Activated T-helper 17 cell treated with anti-CD3 and anti-CD28 coated beads, Interleukin-2, amount 50 U/mL, for 72 hours (primary cell): ENCODE data around the gene SLAMF1. TPM values are rescaled to one million over a fixed set of nuclear protein-coding genes. Genes with fewer than 3 reads are reported as not detected.
A peak's percentile ranks its signal among the peaks of the same experiment; 100 is the strongest.
"Not testable (repeated sequence)": the region's sequence is repeated elsewhere in the genome, so short reads cannot be mapped to it uniquely, and the experiment has no call there.

Source experiments
- ATAC-seq: fragments of 150-1000 bp; cut with Tn5 transposase; replicated peaks from 2 replicates; pipeline ENCODE4 v1.10.0; 2021; ENCODE audit warnings: mild to moderate bottlenecking, moderate library complexity
- H3K27ac Mint-ChIP-seq: one replicate; pipeline ENCODE4 v1.8.0; 2022; ENCODE audit warnings: mixed read lengths
- H3K27me3 Mint-ChIP-seq: one replicate; pipeline ENCODE4 v1.8.0; 2022; ENCODE audit warnings: mixed read lengths
- H3K36me3 Mint-ChIP-seq: one replicate; pipeline ENCODE4 v1.8.0; 2022; ENCODE audit warnings: low read depth, mild to moderate bottlenecking, mixed read lengths
- H3K4me1 Mint-ChIP-seq: one replicate; pipeline ENCODE4 v1.8.0; 2022; ENCODE audit warnings: mixed read lengths
- H3K4me3 Mint-ChIP-seq: one replicate; pipeline ENCODE4 v1.8.0; 2022; ENCODE audit warnings: mild to moderate bottlenecking, mixed read lengths
- H3K9me3 Mint-ChIP-seq: one replicate; pipeline ENCODE4 v1.8.0; 2022; ENCODE audit warnings: mixed read lengths
- total RNA-seq, 2 donors: library from RNA; stranded (reverse); gene quantifications; one replicate each; pipeline ENCODE4 v1.2.3, GENCODE V29; 2022

SLAMF1 gene
- total RNA-seq, 2 donors from 2014 or later: 121 to 186 TPM

DNA sequence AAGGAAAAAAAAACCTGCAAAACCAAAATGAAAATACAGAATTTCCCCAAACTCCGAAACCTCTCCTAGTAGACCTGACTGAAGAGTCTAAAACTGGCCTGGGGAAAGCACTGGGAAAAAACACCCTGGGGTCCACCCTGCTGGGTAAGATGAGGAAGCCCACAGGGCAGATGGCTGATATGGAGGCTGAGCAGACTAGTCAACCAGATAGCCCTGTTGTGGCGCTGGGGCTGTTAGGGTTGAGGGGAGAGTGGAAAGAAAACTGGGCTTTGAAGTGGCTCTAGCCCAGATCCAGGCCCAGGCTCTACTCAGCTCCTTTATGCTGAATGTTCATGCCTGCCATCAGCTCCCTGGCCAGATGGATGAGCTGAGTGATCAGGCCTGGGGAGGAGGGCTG is 6.8 kb upstream of the SLAMF1 start:
- ATAC-seq: no peak
- H3K27me3 Mint-ChIP-seq: no peaks in the 10 kb centered on the region
- H3K36me3 Mint-ChIP-seq: no peaks in the 10 kb centered on the region
- H3K4me1 Mint-ChIP-seq: peaks cover 24% of the 10 kb centered on the region
- no peak overlapping the region for H3K4me3 Mint-ChIP-seq
- H3K9me3 Mint-ChIP-seq: no peaks in the 10 kb centered on the region
- no peak overlapping the region for H3K27ac Mint-ChIP-seq

DNA sequence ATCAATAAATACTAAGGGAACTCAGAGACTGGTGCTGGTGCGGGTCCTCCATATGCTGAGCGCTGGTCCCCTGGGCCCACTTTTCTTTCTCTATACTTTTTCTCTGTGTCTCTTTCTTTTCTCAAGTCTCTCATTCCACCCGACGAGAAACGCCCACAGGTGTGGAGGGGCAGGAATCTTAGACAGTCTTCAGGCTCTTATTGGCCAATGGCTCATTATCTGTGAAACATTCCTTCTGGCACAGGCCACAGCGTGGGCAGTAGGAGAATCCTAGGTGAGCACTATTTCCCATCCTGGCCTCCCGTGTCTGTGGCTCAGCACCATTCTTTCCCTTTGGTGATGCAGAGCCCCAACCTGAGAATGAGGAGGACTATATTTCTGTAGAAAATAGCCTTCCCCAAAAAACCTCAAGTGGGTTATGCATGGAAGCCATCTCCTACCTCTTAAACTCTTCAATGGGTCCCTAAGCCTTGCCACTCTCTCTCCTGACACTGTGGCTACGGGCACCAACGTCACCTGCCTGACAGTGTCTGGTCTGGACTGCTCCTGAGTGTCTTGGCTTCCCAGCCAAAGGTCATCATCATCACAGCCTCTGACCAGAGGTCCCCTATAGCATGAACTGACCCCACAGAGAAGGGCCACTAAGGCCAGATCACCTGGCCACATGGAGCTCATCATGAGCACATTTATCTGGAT is 6.2 kb upstream of the SLAMF1 start:
- H3K4me1 Mint-ChIP-seq: peaks cover 29% of the 10 kb centered on the region
- no peak for ATAC-seq
- H3K36me3 Mint-ChIP-seq: peaks cover 5% of the 10 kb centered on the region
- no peaks in the 10 kb centered on the region for H3K27me3 Mint-ChIP-seq
- no peak overlapping the region for H3K4me3 Mint-ChIP-seq
- no peak overlapping the region for H3K27ac Mint-ChIP-seq
- H3K9me3 Mint-ChIP-seq: no peaks in the 10 kb centered on the region

DNA sequence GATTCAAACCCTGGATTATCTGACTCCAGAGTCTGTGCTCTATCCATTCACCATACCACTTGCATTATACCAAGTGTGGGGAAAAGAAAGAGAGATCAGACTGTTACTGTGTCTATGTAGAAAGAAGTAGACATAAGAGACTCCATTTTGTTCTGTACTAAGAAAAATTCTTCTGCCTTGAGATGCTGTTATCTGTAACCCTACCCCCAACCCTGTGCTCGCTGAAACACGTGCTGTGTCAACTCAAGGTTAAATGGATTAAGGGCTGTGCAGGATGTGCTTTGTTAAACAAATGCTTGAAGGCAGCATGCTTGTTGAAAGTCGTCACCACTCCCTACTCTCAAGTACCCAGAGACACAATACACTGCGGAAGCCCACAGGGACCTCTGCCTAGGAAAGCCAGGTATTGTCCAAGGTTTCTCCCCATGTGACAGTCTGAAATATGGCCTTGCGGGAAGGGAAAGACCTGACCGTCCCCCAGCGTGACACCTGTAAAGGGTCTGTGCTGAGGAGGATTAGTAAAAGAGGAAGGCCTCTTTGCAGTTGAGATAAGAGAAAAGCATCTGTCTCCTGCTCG is 5.3 kb upstream of the SLAMF1 start:
- Mint-ChIP-seq H3K36me3 (peaks cover 12% of the 10 kb centered on the region), H3K4me1 (peaks cover 38% of the 10 kb centered on the region)
- not testable (repeated sequence) for H3K27me3 Mint-ChIP-seq, H3K9me3 Mint-ChIP-seq, ATAC-seq, H3K4me3 Mint-ChIP-seq, H3K27ac Mint-ChIP-seq

DNA sequence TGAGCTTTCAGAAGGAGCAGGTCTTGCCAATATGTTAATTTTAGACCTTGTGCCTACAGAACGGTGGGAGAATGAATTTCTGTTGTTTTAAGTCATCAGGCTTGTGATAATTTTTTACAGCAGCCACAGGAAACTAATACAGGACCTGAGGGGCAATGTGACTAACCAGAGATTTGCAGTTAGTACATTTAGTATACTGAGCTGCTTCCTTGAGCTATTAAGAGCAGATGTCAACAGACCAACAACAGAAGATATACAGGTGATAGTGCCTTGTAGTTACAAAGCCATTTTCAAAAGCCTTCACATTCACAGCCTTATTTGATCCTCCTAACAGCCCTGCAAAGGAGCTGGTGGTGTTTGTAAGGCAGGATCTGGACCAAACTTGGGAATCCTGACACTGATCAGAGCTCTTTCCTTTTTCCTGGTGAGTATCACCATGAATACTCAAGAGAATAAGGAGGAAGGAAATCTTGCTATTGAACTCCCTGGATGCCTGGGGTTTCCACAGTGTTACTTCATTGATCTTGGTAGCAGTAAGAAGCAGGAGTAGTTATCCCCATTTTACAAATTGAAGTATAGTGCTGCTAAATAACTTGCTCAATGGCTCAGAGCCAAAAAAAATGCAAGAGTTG is 4.7 kb upstream of the SLAMF1 start:
- Mint-ChIP-seq H3K4me1 (peaks cover 35% of the 10 kb centered on the region), H3K36me3 (peaks cover 19% of the 10 kb centered on the region), H3K27ac (peak overlapping the region; percentile 52), H3K9me3 (no peaks in the 10 kb centered on the region), H3K4me3 (peak overlapping the region; percentile 21), H3K27me3 (no peaks in the 10 kb centered on the region)
- ATAC-seq: no peak

DNA sequence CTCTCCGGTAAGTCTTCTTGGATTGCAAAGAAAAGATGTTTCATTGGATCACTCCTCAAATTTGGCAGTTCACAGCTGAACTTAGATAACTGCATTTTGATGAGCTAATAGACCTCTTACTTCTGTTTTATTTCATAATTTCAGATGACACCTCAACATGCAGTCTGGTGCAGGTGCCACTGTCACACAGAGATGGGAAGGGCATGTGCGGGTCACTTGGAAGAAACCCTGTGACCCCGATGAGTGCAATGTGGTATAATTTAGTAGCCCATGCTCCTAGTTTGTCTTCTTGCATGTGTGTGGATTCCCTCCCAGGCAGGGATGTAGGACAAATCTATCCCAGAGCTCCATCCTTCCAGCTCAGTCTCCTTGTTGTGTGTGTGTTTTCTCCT is 481 bp upstream of the SLAMF1 start:
- Mint-ChIP-seq H3K4me1 (peaks cover 33% of the 10 kb centered on the region), H3K27me3 (no peaks in the 10 kb centered on the region)

DNA sequence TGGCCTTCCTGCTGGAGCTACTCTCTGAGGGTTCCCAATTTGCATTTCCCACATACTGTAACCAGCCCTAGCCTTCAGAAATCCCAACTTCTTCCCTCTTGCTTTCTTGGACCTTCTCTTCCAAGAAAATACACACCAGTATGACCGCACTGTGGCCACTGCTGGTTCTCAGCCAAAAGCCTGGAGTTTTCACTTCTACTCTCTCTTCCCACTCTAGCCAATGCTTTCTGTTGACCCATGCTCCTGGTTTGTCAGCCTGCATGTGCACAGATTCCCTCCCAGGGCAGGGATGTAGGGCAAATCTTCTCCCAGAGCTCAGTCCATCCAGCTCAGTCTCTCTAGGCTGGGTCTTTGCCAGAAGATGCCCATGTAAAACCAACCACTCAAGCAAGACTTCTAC is 664 bp downstream of the SLAMF1 start:
- H3K4me3 Mint-ChIP-seq: peak overlapping the region; percentile 79
- H3K27ac Mint-ChIP-seq: peak overlapping the region; percentile 89
- H3K4me1 Mint-ChIP-seq: peaks cover 30% of the 10 kb centered on the region
- no peaks in the 10 kb centered on the region for H3K9me3 Mint-ChIP-seq
- ATAC-seq: peak; percentile 11
- H3K36me3 Mint-ChIP-seq: peaks cover 72% of the 10 kb centered on the region
- H3K27me3 Mint-ChIP-seq: no peaks in the 10 kb centered on the region

More for the DNA sequence above, 481 bp upstream of the SLAMF1 start:
- peak overlapping the region; percentile 79 for H3K4me3 Mint-ChIP-seq
- peak; percentile 26 for ATAC-seq
- peaks cover 61% of the 10 kb centered on the region for H3K36me3 Mint-ChIP-seq
- H3K9me3 Mint-ChIP-seq: no peaks in the 10 kb centered on the region
- peak overlapping the region; percentile 89 for H3K27ac Mint-ChIP-seq

DNA sequence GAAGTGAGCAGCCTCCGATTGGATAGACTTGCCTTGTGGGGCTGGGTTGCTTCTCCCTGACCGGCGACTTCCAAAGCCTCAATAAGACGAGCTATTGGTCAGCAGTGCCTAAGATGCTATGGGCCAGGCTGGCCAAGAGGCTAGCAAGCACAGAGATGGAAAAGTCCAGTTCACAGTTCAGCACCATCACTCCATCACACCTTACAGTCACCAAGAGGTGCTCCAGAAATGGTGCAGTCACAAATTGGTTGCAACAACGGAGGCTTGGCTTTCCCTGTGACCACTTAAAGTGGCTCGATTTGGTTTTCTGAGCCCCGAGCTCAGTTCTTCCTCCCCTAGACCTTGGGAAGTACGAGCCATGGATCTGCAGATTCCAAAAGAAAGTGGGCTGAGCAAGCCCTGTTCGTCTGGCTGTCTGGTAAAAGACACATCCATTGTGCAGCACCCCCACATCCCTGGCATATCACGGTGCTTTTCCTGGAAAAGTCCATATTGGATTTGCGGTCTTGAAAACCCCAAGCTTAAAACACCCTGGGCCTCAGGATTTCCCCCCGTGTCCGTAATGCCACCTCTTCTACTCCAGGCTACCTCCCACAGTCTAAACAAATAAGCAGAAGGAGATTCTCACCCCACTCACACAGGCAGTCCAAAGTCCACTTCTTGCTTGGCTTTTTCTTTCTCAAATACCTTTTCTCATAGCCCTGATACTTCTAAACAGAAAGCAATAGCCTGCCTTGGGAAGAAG is 1.3 kb downstream of the SLAMF1 start:
- peak; percentile 3 for ATAC-seq
- Mint-ChIP-seq H3K9me3 (no peaks in the 10 kb centered on the region), H3K27ac (peak overlapping the region; percentile 89), H3K27me3 (no peaks in the 10 kb centered on the region), H3K4me1 (peaks cover 29% of the 10 kb centered on the region), H3K4me3 (peak overlapping the region; percentile 79), H3K36me3 (peaks cover 78% of the 10 kb centered on the region)

DNA sequence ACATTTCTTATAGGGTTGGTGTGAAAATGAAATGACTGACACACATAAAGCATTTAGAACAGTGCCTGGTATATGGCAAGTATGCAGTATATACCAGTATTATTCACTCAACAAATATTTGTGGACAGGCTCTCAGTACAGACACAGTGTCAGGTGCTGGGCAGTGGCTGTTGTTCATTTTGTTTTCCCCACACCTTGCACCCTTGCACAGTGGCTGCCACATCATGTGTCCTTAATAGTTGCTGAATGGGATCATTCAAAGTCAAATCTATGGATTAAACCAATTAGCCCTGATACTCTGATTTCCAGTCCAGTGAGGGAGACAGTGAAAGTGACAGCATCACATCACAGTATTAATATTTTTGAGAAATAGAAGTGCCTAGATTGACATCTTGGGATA is 2.4 kb downstream of the SLAMF1 start:
- Mint-ChIP-seq H3K27ac (peak overlapping the region; percentile 89), H3K4me3 (peak overlapping the region; percentile 79), H3K36me3 (peaks cover 90% of the 10 kb centered on the region), H3K4me1 (peaks cover 34% of the 10 kb centered on the region), H3K27me3 (no peaks in the 10 kb centered on the region), H3K9me3 (no peaks in the 10 kb centered on the region)
- no peak for ATAC-seq

DNA sequence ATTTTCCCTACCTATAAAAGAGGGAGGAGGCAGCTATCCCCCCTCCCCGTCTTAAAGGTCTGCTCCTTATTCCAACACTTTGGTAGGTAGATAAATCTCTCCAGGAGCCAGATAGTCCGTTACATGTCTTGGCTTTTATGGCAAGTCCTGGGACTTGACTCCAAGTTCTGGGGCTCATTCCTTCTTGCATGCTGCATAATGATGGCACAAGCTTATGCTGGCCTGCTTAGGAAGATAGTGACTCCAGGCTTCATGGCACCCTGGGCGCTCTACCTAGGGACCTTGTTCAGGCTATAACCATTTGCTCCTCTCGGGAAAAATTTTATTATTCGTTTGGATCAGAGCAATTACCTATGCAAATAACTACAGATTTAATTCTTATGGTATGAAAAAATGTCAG is 3.7 kb downstream of the SLAMF1 start:
- Mint-ChIP-seq H3K9me3 (no peaks in the 10 kb centered on the region), H3K4me1 (peaks cover 38% of the 10 kb centered on the region)
- no peak for ATAC-seq

DNA sequence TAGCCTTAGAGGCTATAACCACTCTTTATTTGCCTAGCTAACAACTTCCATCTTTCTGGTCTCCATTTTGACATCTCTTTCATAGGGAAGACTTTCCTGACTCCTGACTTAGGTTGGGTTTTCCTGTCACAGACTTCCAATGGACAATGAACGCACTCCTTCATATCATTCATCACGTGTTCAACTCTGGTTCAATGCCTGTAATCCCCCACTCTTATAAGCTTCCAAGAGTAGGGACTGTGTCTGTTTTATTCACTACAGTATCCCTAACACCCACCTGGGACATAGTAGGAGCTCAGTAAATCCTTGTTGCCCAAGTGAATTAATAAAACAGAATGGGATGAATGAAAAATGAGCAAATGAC is 4.6 kb downstream of the SLAMF1 start:
- Mint-ChIP-seq H3K4me1 (peaks cover 38% of the 10 kb centered on the region), H3K27me3 (no peaks in the 10 kb centered on the region), H3K4me3 (peak overlapping the region; percentile 79), H3K36me3 (peaks cover 100% of the 10 kb centered on the region), H3K9me3 (no peaks in the 10 kb centered on the region), H3K27ac (peak overlapping the region; percentile 89)
- ATAC-seq: no peak

More for the DNA sequence above, 3.7 kb downstream of the SLAMF1 start:
- Mint-ChIP-seq H3K27ac (peak overlapping the region; percentile 89), H3K27me3 (no peaks in the 10 kb centered on the region), H3K4me3 (peak overlapping the region; percentile 79), H3K36me3 (peaks cover 98% of the 10 kb centered on the region)

DNA sequence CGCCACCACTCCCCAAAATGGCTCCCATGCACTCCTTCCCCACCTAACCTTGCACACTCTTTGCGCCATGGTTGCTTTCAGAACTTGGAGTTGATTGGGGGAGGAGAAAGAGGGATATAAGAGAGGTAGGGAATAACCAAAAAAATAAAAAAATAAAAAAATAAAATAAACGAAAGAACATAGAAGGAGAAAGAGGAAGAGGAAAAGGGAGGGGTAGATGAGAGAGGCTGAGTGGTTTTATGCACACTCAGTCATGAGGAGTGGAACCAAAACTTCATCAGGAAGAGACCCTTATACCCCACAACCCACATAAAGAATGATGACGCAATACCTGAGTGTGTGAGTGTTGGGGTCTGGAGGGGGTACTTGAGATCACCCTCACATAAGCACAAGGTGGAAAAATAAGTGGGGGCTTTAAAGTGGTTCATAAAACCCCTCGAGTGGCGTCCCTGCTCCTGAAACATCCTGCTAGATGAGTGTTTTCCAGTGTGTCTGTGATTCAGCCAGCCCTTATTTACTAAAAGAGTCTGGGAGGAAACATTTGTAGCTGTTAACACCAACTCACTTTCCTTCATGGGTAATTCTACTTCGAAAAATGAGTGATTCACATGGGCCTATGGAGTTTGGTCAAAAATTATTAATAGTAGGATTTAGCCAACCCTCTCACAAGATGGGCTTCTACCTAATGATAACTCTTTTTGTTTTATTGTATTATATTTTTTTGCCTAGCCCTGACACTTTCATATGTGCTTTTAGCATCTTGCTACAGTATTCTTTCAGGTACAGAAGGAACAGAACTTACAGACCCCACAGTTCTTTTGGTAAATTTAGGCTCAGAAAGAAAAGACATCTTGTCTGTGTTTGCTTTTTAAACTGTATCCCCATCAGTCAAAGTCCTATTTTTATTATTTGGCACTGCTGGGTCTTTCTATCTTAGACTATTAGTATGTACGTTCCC is 5.2 kb downstream of the SLAMF1 start:
- Mint-ChIP-seq H3K27me3 (no peaks in the 10 kb centered on the region), H3K9me3 (no peaks in the 10 kb centered on the region), H3K27ac (peak overlapping the region; percentile 89), H3K4me3 (peak overlapping the region; percentile 79), H3K36me3 (peaks cover 100% of the 10 kb centered on the region), H3K4me1 (peaks cover 40% of the 10 kb centered on the region)
- peak; percentile 44 for ATAC-seq

DNA sequence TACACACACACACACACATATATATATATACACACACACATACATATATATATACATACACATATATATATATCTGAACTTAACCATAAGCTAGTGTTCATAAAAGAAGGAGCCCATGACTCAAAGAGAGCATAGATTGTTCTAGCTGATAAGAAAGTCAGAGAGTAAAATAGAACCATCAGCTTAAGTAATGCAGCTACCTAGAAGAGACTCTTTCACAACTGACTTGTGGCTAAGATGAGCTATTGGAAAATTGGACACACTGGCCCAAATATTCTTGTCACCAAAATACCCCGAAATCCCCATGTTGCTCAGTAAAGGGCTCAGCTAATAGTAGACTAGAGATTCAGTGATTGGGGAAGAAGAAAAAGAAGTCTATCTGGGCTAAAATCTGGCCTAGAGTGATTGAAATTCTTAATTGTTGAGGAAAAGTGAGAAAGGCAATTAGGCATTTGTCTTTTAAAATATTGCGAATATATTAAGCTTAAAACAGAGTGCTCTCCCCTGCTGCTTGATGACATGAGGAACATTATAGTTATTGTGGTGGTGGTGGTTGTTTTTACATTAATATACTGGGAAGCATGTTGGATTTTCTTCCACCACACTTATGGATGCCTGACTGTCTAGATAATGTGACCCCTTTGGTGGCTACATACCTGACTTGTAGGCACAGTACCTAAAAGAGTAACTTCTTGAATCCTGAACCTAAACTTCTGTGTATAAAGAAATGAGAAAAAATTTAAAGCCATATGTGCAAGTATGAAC is 6.3 kb downstream of the SLAMF1 start:
- Mint-ChIP-seq H3K27ac (peak overlapping the region; percentile 89), H3K27me3 (no peaks in the 10 kb centered on the region), H3K4me1 (peaks cover 40% of the 10 kb centered on the region), H3K4me3 (peak overlapping the region; percentile 79), H3K36me3 (peaks cover 100% of the 10 kb centered on the region), H3K9me3 (no peaks in the 10 kb centered on the region)
- ATAC-seq: peak; percentile 69

DNA sequence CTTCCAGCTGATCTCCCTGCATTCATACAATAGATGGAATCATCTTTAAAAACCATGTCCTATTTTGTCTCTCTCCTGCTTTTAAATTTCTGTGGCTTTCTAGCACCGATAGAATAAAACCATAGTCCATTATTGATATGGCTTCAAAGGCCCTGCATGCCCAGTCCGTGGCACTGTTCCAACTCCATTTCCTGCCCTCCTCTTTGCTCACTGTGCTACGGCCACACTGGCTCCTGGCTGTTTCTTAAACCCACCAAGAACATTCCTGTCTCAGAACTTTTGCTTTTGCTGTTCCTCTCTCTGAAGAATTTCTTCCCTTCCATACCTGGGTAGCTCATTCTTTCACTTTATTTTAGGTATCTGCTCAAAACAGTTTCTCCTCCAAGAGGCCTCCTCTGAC is 7.2 kb downstream of the SLAMF1 start:
- Mint-ChIP-seq H3K9me3 (no peaks in the 10 kb centered on the region), H3K27me3 (no peaks in the 10 kb centered on the region), H3K4me1 (peaks cover 46% of the 10 kb centered on the region), H3K4me3 (peak overlapping the region; percentile 79), H3K27ac (peak overlapping the region; percentile 89), H3K36me3 (peaks cover 100% of the 10 kb centered on the region)
- ATAC-seq: no peak
